Suppressor macrophage (primary cell): ENCODE results near the gene TRERF1.
A peak's percentile ranks its signal among the peaks of the same experiment; 100 is the strongest.
"Not testable (repeated sequence)": the region's sequence is repeated elsewhere in the genome, so short reads cannot be mapped to it uniquely, and the experiment has no call there.

Experiments
- DNase-seq, 4 experiments: peaks; one replicate each; pipeline ENCODE4 v3.0.0-alpha.2; 2020 to 2022
- total RNA-seq, 17 experiments: gene quantifications; one replicate each; lab custom pipeline; 2026; ENCODE audit warnings: mixed read lengths in 6 of 17, inconsistent platforms in 3 of 17; lab: John Stamatoyannopoulos, UW

Gene TRERF1, protein sequence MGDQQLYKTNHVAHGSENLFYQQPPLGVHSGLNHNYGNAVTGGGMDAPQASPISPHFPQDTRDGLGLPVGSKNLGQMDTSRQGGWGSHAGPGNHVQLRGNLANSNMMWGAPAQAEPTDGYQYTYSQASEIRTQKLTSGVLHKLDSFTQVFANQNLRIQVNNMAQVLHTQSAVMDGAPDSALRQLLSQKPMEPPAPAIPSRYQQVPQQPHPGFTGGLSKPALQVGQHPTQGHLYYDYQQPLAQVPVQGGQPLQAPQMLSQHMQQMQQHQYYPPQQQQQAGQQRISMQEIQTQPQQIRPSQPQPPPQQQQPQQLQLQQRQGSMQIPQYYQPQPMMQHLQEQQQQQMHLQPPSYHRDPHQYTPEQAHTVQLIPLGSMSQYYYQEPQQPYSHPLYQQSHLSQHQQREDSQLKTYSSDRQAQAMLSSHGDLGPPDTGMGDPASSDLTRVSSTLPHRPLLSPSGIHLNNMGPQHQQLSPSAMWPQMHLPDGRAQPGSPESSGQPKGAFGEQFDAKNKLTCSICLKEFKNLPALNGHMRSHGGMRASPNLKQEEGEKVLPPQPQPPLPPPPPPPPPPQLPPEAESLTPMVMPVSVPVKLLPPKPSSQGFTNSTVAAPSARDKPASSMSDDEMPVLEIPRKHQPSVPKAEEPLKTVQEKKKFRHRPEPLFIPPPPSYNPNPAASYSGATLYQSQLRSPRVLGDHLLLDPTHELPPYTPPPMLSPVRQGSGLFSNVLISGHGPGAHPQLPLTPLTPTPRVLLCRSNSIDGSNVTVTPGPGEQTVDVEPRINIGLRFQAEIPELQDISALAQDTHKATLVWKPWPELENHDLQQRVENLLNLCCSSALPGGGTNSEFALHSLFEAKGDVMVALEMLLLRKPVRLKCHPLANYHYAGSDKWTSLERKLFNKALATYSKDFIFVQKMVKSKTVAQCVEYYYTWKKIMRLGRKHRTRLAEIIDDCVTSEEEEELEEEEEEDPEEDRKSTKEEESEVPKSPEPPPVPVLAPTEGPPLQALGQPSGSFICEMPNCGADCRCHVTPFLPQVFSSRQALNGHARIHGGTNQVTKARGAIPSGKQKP (N-terminal part only)
- total RNA-seq, result 1.4 to 76.4 (median 29.3) reads per million in 17 experiments

DNA sequence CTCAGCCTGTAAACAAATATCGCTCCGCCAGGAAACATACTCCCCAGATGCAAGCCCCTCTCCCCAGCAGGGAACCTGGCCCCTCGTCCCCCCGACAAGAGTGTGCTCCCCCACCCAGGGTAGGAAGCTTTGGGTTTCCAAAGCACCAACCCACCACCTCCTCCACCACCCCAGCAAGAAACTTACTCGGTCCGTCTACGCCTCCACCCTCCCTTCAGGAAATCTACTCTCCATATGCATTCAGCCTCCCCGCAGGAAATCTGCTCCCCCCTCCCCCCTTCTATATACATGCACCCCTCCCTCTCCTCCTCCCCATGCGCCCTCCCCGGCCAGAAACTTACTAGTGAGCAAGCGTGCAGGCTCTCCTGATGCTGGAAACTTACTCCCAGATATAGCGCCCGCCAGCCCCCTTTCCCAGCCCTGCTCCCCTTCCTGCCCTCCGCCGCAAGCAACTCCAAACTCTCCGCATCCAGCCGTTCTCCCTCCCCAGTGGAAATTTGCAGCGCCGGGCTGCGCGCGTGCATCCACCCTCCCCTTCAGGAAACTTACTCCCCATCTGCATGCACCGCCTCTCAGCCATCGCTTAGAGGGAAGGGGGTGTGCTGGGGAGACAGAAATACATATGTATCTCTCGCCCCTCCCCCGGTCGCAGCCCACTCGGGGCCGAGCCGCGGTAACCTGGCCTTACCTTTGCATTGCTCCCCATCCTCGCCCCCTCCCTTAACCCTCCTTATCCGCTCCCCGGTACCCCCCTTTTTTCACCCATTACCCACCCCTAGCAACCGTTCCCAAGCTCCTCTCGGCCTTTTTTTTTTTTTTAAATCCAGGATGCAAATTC is at the start of gene TRERF1:
TRERF1 (minus strand) TSS at position 594 of the 838 bp plus-strand sequence. CDS start 182,336 bp downstream, outside the sequence.
- peak; percentile 52 to 77 (median 69) for DNase-seq

DNA sequence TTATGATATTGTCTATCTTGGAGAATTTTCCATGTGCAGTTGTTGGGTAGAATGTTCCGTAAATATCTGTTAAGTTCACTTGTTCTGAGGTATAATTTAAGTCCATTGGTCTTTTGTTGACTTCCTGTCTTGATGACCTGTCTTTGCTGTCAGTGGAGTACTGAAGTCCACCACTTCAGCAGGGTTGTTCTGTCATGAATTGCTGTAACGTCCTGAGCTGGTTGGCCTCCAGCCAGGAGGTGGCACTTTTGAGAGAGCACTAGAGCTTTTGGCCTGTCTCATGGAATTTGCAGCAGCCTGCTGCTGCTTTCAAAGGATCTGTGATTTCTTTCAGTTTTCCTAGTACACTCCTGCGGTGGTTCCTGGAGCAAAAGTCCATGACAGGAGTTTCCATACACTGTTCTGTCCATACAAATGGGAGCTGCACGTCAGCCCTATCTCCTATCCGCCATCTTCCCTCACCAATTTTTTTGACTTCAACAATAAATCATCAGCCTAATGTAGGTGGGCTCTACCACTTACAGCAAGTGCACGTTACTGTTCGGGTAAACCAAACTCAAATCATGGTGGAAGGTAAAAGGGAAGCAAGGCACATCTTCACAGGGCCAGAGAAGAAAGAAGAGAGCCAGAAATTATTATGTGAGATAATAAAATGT is 46.9 kb upstream of the TRERF1 start:
- peak in 2 of 4 experiments; percentile 20 to 39 for DNase-seq

DNA sequence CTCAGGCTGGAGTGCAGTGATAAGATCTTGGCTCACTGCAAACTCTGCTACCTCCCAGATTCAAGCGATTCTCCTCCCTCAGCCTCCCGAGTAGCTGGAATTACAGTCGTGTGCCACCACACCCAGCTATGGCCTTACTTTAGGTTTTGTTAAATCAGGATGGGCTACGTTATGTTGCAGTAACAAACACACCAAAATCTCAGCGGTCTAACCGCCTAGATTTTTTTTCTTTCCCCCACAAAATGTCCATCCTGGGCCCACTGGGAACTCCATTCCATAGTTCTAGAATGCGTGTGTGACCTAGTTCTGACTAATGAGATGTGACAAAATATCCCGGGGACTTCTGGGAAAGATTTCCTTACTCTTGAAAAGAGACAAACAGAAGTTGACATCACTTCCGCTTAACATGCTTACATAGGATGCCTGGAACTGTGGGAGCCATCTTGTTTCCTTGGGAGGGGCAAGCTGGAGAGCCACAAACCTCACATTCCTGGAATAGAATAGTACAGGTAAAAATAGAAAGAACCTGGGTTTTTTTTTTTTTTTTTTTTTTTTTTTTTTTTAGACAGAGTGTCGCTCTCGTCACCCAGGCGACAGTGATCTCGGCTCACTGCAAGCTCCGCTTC is 42.3 kb upstream of the TRERF1 start:
- DNase-seq, result no peak

DNA sequence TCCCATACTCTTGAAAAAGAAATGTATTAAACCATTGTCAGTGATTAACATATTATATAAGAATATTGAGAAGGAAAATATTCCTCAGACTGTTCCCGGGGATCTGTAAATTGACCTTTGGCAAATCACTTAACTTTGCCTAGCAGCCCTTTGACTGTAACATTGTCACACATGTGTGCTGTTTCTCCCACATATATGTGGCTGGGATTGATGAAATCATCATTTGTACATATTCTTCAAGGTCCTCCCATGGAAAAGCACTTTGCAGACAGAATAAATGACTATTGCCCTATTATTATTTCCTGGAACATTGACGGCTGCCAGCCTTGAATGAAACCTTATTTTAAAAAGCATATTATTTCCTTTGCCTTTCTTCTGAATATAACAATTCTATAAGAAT is 36.4 kb upstream of the TRERF1 start:
- no peak for DNase-seq

DNA sequence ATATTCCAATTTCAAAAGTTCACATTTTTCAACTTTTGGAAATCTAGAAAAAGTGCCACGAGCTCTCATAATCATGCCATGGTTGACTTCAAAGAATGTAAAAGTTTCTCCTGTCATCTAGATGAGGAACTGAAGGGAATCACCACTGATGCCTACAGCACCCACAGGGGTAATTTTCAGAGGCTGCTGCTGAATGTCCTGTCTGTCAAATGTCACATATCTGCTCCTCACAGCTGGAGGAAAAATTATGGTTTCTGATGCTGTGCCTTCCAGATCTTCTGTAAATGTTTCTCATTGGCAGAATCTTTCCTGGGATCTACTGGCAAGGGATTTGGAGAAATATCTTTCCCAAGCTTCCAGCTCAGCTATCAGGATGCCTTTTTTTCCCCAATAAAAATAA is 32.5 kb upstream of the TRERF1 start:
- DNase-seq, result no peak

DNA sequence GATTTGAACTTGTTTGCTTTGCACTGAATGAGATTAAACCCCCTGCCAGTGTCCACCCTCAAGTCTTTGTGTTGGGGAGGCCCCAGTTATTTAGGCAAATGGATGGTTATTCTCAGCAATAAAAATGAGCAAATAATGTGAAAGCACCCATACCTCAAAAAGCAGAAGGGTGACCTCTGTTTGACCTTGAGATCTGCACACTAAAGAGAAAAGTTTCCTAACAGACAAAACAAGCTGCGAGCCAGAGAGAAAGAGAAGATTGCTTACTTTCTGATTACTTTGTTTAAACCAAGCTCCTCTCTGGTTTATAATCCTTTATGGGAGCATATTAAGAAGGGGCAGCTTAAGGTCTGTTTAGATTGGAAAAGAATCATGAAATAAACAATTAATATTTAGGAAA is 30.4 kb upstream of the TRERF1 start:
- DNase-seq, result no peak

DNA sequence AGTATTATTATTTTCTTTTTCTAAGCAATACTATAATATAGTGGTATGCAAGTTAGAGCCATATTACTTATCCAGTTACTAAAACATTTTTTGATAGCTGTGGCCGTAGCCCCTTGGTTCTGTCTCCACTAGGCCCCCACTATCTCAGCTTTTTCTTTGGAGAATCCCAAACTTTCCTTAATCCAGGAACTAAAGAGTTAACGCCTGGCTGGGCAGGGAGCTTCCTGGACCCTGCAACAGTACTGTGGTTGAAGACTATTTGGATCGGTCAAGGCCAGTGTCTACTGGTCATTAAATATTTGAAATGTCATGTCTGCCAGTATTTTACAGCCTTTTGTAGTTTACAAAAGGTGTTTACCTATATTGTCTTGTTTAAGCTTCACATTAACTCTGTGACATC is 20.0 kb upstream of the TRERF1 start:
- DNase-seq, result no peak

DNA sequence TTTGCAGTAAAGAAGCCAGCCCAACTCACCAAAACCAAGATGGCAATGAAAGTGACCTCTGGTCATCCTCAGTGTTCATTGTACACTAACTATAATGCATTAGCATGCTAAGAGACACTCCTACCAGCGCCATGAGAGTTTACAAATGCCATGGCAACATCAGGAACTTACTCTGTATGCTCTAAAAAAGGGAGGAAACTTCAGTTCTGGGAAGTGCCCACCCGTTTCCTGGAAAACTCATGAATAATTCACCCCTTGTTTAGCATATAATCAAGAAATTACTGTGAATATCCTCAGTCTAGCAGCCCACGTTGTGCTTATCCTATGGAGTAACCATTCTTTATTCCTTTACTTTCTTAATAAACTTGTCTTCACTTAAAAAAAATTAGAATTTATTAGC is 19.4 kb upstream of the TRERF1 start:
- DNase-seq, result no peak

DNA sequence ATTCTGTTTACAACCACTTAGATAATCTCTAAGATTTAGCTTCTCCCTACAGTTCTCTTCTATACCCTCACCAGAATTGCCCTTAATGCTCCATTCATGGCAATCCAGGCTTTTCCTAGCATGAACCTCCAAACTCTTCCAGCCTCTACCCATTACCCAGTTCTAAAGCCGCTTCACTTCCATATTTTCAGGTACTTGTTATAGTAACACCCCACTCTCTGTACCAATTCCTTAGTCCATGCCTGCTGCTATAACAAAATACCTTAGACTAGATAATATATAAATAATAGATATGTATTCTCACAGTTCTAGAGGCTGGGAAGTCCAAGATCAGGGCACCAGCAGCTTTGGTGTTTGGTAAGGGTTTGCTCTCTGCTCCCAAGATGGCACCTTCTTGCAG is 16.5 kb upstream of the TRERF1 start:
- DNase-seq, result no peak

DNA sequence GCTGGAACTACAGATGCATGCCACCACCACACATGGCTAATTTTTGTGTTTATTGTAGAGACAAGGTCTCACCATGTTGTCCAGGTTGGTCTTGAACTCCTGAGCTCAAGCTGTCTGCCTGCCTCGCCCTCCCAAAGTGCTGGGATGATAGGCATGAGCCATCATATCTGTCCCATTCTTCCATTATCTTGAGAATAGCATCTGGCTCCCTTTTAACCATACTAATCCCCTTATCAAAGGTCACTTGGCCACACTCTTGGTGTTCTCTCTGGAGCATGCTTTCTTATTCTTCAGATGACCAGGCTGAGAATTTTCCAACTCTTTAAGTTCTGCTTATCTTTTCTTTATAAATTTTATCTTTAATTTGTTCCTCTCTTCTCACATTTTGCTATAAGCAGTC is 15.9 kb upstream of the TRERF1 start:
- DNase-seq, result no peak

DNA sequence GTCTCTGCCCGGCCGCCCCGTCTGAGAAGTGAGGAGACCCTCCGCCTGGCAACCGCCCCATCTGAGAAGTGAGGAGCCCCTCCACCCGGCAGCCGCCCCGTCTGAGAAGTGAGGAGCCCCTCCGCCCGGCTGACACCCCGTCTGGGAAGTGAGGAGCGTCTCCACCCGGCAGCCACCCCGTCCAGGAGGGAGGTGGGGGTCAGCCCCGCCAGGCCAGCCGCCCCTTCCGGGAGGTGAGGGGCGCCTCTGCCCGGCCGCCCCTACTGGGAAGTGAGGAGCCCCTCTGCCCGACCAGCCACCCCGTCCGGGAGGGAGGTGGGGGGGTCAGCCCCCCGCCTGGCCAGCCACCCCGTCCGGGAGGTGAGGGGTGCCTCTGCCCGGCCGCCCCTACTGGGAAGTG is 14.7 kb upstream of the TRERF1 start:
- DNase-seq, result not testable (repeated sequence)

DNA sequence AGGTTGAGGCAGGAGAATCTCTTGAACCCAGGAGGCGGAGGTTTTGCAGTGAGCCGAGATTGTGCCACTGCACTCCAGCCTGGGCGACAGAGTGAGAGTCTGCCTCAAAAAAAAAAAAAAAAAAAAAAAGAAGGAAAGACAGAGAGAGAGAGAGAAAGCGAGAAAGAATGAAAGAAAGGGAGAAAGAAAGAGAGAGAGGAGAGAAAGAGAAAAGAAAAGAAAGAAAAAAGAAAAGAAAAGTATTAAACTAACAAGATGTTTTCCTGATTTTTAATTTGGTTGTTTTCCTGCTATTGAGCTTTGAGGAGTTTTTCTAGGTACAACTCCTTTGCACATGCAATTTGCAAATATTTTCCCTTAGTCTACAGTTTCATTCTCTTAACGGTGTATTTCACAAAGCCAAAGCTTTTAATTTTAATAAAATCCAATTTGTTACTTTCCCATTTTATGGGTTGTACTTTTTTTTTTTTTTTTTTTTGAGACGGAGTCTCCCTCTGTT is 10.8 kb upstream of the TRERF1 start:
- no peak for DNase-seq

DNA sequence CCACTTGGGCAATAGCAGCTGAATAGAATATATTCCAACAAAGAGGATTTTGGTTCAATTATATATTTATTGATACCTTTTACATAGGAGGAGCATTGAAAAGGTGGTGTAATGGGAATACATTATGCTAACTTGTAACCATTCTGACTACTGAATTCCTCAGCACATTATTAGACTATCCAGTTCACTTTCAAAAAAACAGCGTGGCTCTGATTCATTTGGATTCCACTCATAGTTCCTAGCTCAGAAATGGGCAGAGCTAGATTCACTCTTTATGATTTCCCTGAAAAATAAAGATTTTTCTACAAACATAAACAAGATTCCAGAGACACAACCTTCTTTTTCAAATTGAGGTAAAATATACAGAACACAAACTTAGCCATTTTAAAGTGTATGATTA is 9.2 kb upstream of the TRERF1 start:
- no peak for DNase-seq

DNA sequence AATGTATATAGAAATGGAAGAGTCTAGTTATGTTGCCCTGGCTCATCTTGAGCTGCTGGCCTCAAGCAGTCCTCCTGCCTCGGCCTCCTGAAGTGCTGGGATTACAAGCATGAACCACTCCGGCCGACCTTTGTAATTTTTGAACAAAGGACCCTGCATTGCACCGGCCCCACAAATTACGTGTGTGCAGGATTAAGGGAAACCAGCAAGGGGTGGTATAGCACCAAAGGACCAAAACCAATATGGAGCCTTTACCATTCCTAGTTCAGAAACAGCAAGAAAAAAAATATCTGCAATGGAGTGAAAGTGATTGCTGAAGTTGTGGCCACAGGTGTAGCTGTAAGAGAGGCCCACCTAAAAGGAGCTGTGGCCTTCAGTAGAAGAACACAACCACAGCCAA is 8.2 kb upstream of the TRERF1 start:
- DNase-seq, result no peak

DNA sequence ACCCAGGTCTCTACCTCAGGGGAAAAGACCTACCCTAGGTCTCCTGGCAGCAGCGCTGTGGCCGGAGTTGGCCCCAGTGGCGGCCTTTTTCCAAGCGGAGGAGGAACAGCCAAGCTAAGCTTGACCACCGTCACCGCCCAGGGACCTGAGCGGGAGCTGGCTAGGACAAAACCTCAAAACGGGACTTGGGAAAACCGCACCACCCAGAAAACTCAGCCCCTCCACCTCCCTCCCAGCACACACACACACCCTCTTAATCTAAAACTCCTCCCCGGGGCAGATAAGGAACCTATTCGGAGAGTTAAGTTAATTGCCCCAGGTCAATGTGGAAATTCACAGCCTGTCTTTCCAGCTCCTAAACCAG is 2.7 kb upstream of the TRERF1 start:
- peak in 1 of 4 experiments; percentile 21 for DNase-seq

DNA sequence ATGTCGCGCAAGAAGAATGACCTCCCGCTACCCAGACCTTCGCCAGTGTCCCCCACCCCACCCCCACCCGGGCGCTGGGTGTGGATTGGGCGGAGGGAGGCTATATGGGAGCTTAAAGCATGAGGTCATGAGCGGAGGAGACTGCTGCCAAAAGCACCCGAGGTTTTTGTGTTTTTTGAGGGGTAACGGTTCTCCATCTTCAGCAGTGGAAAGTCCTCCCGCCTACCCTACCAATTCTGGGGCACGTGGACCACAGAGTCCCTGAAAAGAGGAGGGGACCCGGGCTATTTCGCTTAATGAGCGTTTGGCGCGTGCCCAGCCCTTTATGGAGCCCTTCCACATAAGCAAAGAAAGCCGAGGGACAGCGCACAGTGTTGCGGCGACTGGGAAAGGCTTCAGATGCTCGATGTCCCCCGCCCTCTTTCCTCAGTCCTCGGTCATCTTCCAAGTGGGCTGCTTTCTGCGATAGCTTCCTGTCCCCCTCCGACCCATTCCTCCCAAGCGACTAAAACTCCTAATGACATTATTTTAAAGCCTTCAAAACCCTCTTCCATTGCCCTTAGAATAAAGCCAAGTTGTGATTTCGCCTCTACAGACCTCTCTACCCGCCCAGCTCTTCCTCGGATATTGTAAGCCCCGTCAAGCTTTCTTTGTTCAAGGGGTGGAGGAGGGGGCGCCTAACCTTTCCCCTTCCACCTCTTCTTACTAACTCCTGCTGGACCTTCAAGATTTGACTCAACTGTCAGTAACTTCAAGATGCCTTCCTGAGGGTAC is 2.1 kb upstream of the TRERF1 start:
- peak in 3 of 4 experiments; percentile 17 to 49 (median 43) for DNase-seq

DNA sequence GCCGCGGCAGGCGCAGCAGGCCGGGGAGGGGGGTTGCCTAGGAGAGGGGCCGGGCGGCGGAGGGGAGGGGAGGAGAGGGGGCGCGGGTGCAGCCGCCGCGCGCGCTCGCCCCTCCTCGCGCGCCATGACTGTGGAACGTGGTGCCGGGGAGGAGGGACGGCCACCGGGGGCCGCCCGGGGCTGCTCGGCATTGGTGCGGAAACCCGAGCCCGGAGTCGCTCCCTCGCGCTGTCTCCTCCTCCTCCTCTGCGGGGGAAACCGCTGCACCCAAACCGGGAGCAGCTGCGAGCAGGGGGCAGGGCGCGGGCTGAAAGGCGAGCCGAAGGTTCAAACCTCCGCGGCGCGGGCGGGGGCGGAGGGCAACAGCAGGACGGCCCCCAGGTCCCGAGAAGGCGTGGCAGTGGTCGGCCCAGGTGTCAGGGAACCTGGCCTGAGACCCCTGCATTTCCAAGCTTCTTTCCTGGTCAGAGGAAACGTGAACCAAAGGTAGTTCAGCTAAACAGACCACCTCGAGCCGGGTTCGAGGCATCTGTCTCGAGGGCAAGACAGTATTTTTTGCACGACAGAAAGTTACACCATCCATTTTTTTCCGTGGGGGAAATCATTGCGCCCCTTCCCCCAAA is 1.4 kb upstream of the TRERF1 start:
- peak; percentile 66 to 91 (median 80) for DNase-seq

DNA sequence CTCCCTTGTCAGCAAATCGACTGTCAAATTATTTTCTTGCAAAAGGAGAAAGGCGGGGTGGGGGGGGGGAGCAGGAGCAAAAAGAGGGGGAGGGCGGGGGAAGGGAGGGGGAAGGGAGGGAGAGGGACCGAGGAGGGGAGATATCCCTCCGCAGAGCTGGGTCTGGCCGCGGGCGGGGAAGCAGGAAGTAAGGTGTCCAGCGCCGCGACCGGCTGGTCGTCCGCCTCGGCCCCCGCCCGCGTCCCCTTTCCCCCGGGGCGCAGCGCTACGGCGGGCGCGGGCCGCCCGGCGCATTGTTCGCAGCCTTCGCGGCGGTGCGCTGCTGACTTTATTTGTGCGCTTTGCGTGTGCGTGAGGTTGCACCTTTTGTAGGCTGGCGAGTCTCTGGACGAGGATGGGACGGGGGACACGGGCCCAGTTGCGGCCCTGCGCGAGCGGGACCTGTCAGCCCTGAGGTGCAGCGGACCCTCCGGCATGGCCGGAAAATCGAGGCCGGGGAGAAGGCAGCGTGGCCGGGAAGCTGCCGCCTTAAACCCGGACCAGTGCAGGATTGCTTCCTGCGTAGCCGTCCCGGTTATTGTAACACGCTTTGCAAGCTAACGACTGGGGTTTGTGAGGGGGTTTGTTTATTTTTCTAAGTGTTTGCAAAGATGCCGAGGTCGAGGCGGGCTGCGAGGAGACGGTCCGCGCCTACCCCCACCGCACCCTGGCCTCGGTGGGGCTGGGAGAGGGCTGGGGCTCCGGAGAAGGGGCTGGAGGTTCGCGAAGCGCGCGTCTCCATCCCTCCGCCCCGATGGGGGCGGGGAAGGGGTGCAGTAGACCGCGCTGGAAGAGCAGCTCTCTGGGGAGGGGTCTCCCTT is 675 bp upstream of the TRERF1 start:
- peak; percentile 56 to 83 (median 72) for DNase-seq
